HEK293 (cell line): ENCODE data around the gene PTP4A1.
A peak's percentile ranks its signal among the peaks of the same experiment; 100 is the strongest.

ENCODE experiments used
- BCL11B ChIP-seq: fragments of 450-650 bp; formaldehyde crosslinking; IDR thresholded peaks from 2 replicates; pipeline ENCODE4 v1.5.1; 2016; ENCODE audit warnings: low read depth, missing biosample characterization, missing genetic modification characterization
- FEZF1 ChIP-seq: fragments of 450-650 bp; formaldehyde crosslinking; IDR thresholded peaks from 2 replicates; pipeline ENCODE4 v1.5.1; 2016; ENCODE audit warnings: missing biosample characterization, missing genetic modification characterization
- GLIS2 ChIP-seq: fragments of 450-650 bp; formaldehyde crosslinking; IDR thresholded peaks from 2 replicates; pipeline ENCODE4 v1.5.1; 2016; ENCODE audit warnings: missing biosample characterization, missing genetic modification characterization
- IKZF3 ChIP-seq: fragments of 450-650 bp; IDR thresholded peaks from 2 replicates; pipeline ENCODE4 v1.5.0; 2018; ENCODE audit warnings: missing biosample characterization, mild to moderate bottlenecking, missing genetic modification characterization, moderate library complexity
- KLF1 ChIP-seq: fragments of 450-650 bp; formaldehyde crosslinking; IDR thresholded peaks from 2 replicates; pipeline ENCODE4 v1.5.1; 2016; ENCODE audit warnings: missing biosample characterization, missing genetic modification characterization
- KLF16 ChIP-seq: fragments of 450-650 bp; formaldehyde crosslinking; IDR thresholded peaks from 2 replicates; pipeline ENCODE4 v1.5.1; 2017; ENCODE audit warnings: missing biosample characterization, missing genetic modification characterization
- KLF8 ChIP-seq: fragments of 450-650 bp; formaldehyde crosslinking; IDR thresholded peaks from 2 replicates; pipeline ENCODE4 v1.5.1; 2016; ENCODE audit warnings: missing biosample characterization, missing genetic modification characterization
- MZF1 ChIP-seq: fragments of 450-650 bp; formaldehyde crosslinking; IDR thresholded peaks from 2 replicates; pipeline ENCODE4 v1.5.1; 2017; ENCODE audit warnings: missing biosample characterization, missing genetic modification characterization, borderline replicate concordance
- SCRT1 ChIP-seq: fragments of 450-650 bp; formaldehyde crosslinking; IDR thresholded peaks from 2 replicates; pipeline ENCODE4 v1.5.1; 2016; ENCODE audit warnings: missing biosample characterization, missing genetic modification characterization, borderline replicate concordance
- SP2 ChIP-seq: fragments of 450-650 bp; formaldehyde crosslinking; IDR thresholded peaks from 2 replicates; pipeline ENCODE4 v1.5.1; 2016; ENCODE audit warnings: missing biosample characterization, missing genetic modification characterization
- ZBTB26 ChIP-seq: fragments of 450-650 bp; formaldehyde crosslinking; optimal IDR thresholded peaks from 2 replicates; pipeline ENCODE3; 2016; ENCODE audit warnings: missing biosample characterization, mild to moderate bottlenecking, missing genetic modification characterization
- ZEB2 ChIP-seq: fragments of 450-650 bp; formaldehyde crosslinking; IDR thresholded peaks from 2 replicates; pipeline ENCODE4 v1.5.1; 2016; ENCODE audit warnings: missing biosample characterization, missing genetic modification characterization
- ZFHX2 ChIP-seq: fragments of 450-650 bp; formaldehyde crosslinking; conservative IDR thresholded peaks from 2 replicates; pipeline ENCODE4 v1.5.1; 2016; ENCODE audit warnings: missing biosample characterization, missing genetic modification characterization
- ZFP3 ChIP-seq: fragments of 450-650 bp; formaldehyde crosslinking; IDR thresholded peaks from 2 replicates; pipeline ENCODE4 v1.5.1; 2016; ENCODE audit warnings: low read depth, missing biosample characterization, missing genetic modification characterization
- ZIC2 ChIP-seq: fragments of 450-650 bp; formaldehyde crosslinking; IDR thresholded peaks from 2 replicates; pipeline ENCODE4 v1.5.1; 2016; ENCODE audit warnings: missing biosample characterization, missing genetic modification characterization
- ZNF16 ChIP-seq: fragments of 450-650 bp; formaldehyde crosslinking; IDR thresholded peaks from 2 replicates; pipeline ENCODE4 v1.5.1; 2016; ENCODE audit warnings: low read depth, missing biosample characterization, missing genetic modification characterization
- ZNF18 ChIP-seq: fragments of 450-650 bp; formaldehyde crosslinking; IDR thresholded peaks from 2 replicates; pipeline ENCODE4 v1.5.1; 2016; ENCODE audit warnings: missing biosample characterization, missing genetic modification characterization
- ZNF239 ChIP-seq: fragments of 450-650 bp; formaldehyde crosslinking; IDR thresholded peaks from 2 replicates; pipeline ENCODE4 v1.5.1; 2016; ENCODE audit warnings: missing biosample characterization, missing genetic modification characterization
- ZNF274 ChIP-seq, 2 experiments: fragments of 200-500 bp in 1 of 2; fragments of 450-650 bp in 1 of 2; sonication (Bioruptor generic) in 1 of 2; formaldehyde crosslinking in 1 of 2; IDR thresholded peaks; 2 replicates each; pipeline versions ENCODE4 v1.5.1 to v1.6.1; 2014 to 2016; ENCODE audit warnings: borderline replicate concordance in 1 of 2, inconsistent platforms in 1 of 2, low read length in 1 of 2, missing biosample characterization in 1 of 2, missing genetic modification characterization in 1 of 2
- ZNF514 ChIP-seq: fragments of 450-650 bp; formaldehyde crosslinking; IDR thresholded peaks from 2 replicates; pipeline ENCODE4 v1.5.1; 2016; ENCODE audit warnings: missing biosample characterization, missing genetic modification characterization
- ZNF530 ChIP-seq: fragments of 450-650 bp; formaldehyde crosslinking; IDR thresholded peaks from 2 replicates; pipeline ENCODE4 v1.5.1; 2016; ENCODE audit warnings: low read depth, missing biosample characterization, missing genetic modification characterization
- ZNF571 ChIP-seq: fragments of 450-650 bp; formaldehyde crosslinking; IDR thresholded peaks from 2 replicates; pipeline ENCODE4 v1.5.0; 2017; ENCODE audit warnings: missing biosample characterization, missing genetic modification characterization
- ZNF610 ChIP-seq: fragments of 450-650 bp; formaldehyde crosslinking; IDR thresholded peaks from 2 replicates; pipeline ENCODE4 v1.5.1; 2016; ENCODE audit warnings: missing biosample characterization, missing genetic modification characterization, borderline replicate concordance
- ZNF660 ChIP-seq: fragments of 450-650 bp; IDR thresholded peaks from 2 replicates; pipeline ENCODE4 v1.5.1; 2018; ENCODE audit warnings: missing biosample characterization, mild to moderate bottlenecking, missing genetic modification characterization
- ZNF76 ChIP-seq: fragments of 450-650 bp; formaldehyde crosslinking; IDR thresholded peaks from 2 replicates; pipeline ENCODE4; 2016; ENCODE audit warnings: low read depth, missing biosample characterization, missing genetic modification characterization, borderline replicate concordance
- ZNF776 ChIP-seq: fragments of 450-650 bp; formaldehyde crosslinking; IDR thresholded peaks from 2 replicates; pipeline ENCODE4 v1.5.0; 2017; ENCODE audit warnings: missing biosample characterization, missing genetic modification characterization, borderline replicate concordance
- ZNF792 ChIP-seq: fragments of 450-650 bp; formaldehyde crosslinking; IDR thresholded peaks from 2 replicates; pipeline ENCODE4 v1.5.1; 2016; ENCODE audit warnings: missing biosample characterization, missing genetic modification characterization
- ZNF830 ChIP-seq: fragments of 450-650 bp; IDR thresholded peaks from 2 replicates; pipeline ENCODE4 v1.5.0; 2018; ENCODE audit warnings: missing biosample characterization, missing genetic modification characterization, low read depth, mild to moderate bottlenecking, moderate library complexity
- TF ChIP-seq, protein P1 (sequence below): sonication (generic); formaldehyde crosslinking; IDR thresholded peaks from 2 replicates; pipeline ENCODE4 v1.8.1; 2022; ENCODE audit warnings: mild to moderate bottlenecking, moderate library complexity, missing genetic modification reagents
- TF ChIP-seq, protein P2 (sequence below): fragments of 450-650 bp; formaldehyde crosslinking; IDR thresholded peaks from 2 replicates; pipeline ENCODE4 v1.5.1; 2016; ENCODE audit warnings: missing biosample characterization, missing genetic modification characterization
- TF ChIP-seq, protein P3 (sequence below): fragments of 450-650 bp; formaldehyde crosslinking; IDR thresholded peaks from 2 replicates; pipeline ENCODE4 v1.5.1; 2016; ENCODE audit warnings: missing biosample characterization, missing genetic modification characterization

Gene PTP4A1

DNA sequence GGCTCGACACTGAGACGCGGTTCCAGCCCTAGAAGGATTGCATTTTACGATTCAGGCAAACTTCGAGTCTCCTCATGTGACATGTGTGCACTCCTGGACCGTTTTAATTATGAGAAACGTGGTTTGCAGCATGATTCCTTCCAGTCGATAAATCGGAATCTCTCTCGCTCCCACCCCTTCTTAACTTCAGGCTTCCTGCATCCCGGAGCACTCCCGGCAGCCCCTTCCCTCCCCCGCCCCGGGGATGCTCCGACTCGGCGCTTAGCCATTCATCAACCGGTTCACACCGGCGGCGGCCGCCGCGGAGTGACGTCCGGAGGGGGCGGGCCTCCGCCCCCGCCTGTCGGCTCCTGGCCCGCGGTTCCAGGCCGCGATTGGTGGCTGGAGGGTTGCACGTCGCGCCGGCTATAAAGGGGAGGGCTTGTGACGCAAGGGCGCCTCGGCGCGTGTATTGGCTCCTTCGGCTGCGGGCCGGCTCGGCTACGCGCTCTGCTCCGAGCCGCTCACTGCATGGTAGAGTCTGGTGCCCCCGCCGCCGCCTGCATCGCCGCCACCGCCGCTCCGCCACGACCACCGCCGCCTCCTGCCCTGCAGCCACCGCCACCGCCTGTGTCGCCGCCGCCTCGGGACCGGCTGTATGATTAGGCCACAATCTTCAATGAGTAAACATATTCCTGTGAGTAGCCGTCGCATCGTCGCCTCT is at the start of gene PTP4A1, which contains the start of gene LOC128125822 (continued):
- TF ChIP-seq MZF1 (tag by site-specific recombination) = no peak
- TF ChIP-seq GLIS2 (tag by site-specific recombination) = peak; percentile 75
- TF ChIP-seq, protein P1, sequence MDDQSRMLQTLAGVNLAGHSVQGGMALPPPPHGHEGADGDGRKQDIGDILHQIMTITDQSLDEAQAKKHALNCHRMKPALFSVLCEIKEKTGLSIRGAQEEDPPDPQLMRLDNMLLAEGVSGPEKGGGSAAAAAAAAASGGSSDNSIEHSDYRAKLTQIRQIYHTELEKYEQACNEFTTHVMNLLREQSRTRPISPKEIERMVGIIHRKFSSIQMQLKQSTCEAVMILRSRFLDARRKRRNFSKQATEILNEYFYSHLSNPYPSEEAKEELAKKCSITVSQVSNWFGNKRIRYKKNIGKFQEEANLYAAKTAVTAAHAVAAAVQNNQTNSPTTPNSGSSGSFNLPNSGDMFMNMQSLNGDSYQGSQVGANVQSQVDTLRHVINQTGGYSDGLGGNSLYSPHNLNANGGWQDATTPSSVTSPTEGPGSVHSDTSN (CRISPR knock-in tag) = peak; percentile 16; the same call in 1 of the 2 replicates
- no peak for TF ChIP-seq ZNF830 (tag by site-specific recombination)
- peak; percentile 52; the same call in 1 of the 2 replicates for TF ChIP-seq ZNF792 (tag by site-specific recombination)
- peak; percentile 97 for TF ChIP-seq SP2
- TF ChIP-seq ZNF776 (tag by site-specific recombination) = no peak
- peak; percentile 57 for TF ChIP-seq ZBTB26 (tag by site-specific recombination)
- no peak for TF ChIP-seq ZNF571 (tag by site-specific recombination)
- TF ChIP-seq BCL11B (tag by site-specific recombination) = no peak
- peak; percentile 84; the same call in 1 of the 2 replicates for TF ChIP-seq ZNF76 (tag by site-specific recombination)
- TF ChIP-seq, protein P2, sequence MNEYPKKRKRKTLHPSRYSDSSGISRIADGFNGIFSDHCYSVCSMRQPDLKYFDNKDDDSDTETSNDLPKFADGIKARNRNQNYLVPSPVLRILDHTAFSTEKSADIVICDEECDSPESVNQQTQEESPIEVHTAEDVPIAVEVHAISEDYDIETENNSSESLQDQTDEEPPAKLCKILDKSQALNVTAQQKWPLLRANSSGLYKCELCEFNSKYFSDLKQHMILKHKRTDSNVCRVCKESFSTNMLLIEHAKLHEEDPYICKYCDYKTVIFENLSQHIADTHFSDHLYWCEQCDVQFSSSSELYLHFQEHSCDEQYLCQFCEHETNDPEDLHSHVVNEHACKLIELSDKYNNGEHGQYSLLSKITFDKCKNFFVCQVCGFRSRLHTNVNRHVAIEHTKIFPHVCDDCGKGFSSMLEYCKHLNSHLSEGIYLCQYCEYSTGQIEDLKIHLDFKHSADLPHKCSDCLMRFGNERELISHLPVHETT (tag by site-specific recombination) = 0 out of 2 replicates have a peak, but pooled peaks have one; percentile 77
- TF ChIP-seq ZNF610 (tag by site-specific recombination) = peak; percentile 72; the same call in 1 of the 2 replicates
- TF ChIP-seq ZNF514 (tag by site-specific recombination) = no peak
- no peak; the same call in 1 of the 2 replicates for TF ChIP-seq KLF8 (tag by site-specific recombination)
- TF ChIP-seq ZNF239 (tag by site-specific recombination) = no peak
- TF ChIP-seq KLF1 (tag by site-specific recombination) = peak; percentile 52
- TF ChIP-seq ZNF274 (IDR thresholded peaks at IDR 0.05; ENCODE audit: low read length) = no peak
- no peak for TF ChIP-seq ZNF274 (tag by site-specific recombination; IDR thresholded peaks at IDR 0.05; ENCODE audit: borderline replicate concordance)
- TF ChIP-seq KLF16 (tag by site-specific recombination) = peak; percentile 40; the same call in 1 of the 2 replicates
- TF ChIP-seq ZIC2 = 0 out of 2 replicates have a peak, but pooled peaks have one; percentile 18
- peak; percentile 98 for TF ChIP-seq ZEB2 (tag by site-specific recombination)
- TF ChIP-seq, protein P3, sequence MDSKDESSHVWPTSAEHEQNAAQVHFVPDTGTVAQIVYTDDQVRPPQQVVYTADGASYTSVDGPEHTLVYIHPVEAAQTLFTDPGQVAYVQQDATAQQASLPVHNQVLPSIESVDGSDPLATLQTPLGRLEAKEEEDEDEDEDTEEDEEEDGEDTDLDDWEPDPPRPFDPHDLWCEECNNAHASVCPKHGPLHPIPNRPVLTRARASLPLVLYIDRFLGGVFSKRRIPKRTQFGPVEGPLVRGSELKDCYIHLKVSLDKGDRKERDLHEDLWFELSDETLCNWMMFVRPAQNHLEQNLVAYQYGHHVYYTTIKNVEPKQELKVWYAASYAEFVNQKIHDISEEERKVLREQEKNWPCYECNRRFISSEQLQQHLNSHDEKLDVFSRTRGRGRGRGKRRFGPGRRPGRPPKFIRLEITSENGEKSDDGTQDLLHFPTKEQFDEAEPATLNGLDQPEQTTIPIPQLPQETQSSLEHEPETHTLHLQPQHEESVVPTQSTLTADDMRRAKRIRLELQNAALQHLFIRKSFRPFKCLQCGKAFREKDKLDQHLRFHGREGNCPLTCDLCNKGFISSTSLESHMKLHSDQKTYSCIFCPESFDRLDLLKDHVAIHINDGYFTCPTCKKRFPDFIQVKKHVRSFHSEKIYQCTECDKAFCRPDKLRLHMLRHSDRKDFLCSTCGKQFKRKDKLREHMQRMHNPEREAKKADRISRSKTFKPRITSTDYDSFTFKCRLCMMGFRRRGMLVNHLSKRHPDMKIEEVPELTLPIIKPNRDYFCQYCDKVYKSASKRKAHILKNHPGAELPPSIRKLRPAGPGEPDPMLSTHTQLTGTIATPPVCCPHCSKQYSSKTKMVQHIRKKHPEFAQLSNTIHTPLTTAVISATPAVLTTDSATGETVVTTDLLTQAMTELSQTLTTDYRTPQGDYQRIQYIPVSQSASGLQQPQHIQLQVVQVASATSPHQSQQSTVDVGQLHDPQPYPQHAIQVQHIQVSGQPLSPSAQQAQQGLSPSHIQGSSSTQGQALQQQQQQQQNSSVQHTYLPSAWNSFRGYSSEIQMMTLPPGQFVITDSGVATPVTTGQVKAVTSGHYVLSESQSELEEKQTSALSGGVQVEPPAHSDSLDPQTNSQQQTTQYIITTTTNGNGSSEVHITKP (tag by site-specific recombination) = peak; percentile 94
- peak; percentile 96 for TF ChIP-seq IKZF3 (tag by site-specific recombination)
- peak; percentile 78 for TF ChIP-seq ZFHX2 (tag by site-specific recombination)
- TF ChIP-seq ZNF660 (tag by site-specific recombination) = no peak; the same call in 1 of the 2 replicates
- no peak for TF ChIP-seq SCRT1 (tag by site-specific recombination)
- TF ChIP-seq ZNF16 = peak; percentile 11; the same call in 1 of the 2 replicates
- TF ChIP-seq ZFP3 (tag by site-specific recombination) = no peak
- no peak for TF ChIP-seq ZNF530
- TF ChIP-seq FEZF1 (tag by site-specific recombination) = no peak
- peak; percentile 100 for TF ChIP-seq ZNF18 (tag by site-specific recombination)
